Nephron (organoid): ENCODE measurements around the gene LARP1.

Source experiments
- H3K27ac Mint-ChIP-seq, 3 experiments: 2 replicates each; pipeline ENCODE4 v1.8.0; 2020; ENCODE audit warnings: mixed read lengths in 3 of 3, mild to moderate bottlenecking in 2 of 3, moderate library complexity in 1 of 3
- H3K27me3 Mint-ChIP-seq: 2 replicates; pipeline ENCODE4 v1.8.0; 2021; ENCODE audit warnings: low read depth, mild to moderate bottlenecking, moderate library complexity, mixed read lengths
- H3K36me3 Mint-ChIP-seq: 2 replicates; pipeline ENCODE4 v1.8.0; 2020; ENCODE audit warnings: low read depth, mixed read lengths
- H3K4me1 Mint-ChIP-seq: 2 replicates; pipeline ENCODE4 v1.8.0; 2020; ENCODE audit warnings: mixed read lengths
- H3K4me3 Mint-ChIP-seq, 3 experiments: 2 replicates each; pipeline ENCODE4 v1.8.0; 2020; ENCODE audit warnings: mild to moderate bottlenecking in 3 of 3, mixed read lengths in 3 of 3, moderate library complexity in 2 of 3
- H3K9me3 Mint-ChIP-seq: 2 replicates; pipeline ENCODE4 v1.8.0; 2020; ENCODE audit warnings: mixed read lengths
- CTCF ChIP-seq, 3 experiments: fragments of 200-600 bp; sonication (generic); IDR thresholded peaks; one replicate each; pipeline ENCODE4 v1.5.0; 2021; ENCODE audit warnings: antibody characterized with exemption in 3 of 3; ENCODE audit not compliant: unreplicated experiment in 3 of 3

The LARP1 gene

GRCh38 chr5:154849264-154849785, 94.1 kb downstream of the LARP1 start:
- no peak for TF ChIP-seq CTCF (IDR thresholded peaks at IDR 0.05; ENCODE audit: unreplicated experiment in 3 of 3)
- peaks cover 28% of the 10 kb centered on the region for H3K4me1 Mint-ChIP-seq
- no peaks in the 10 kb centered on the region for H3K27me3 Mint-ChIP-seq
- H3K4me3 Mint-ChIP-seq = peak overlapping the region; percentile 84 to 90 (median 89)
- H3K9me3 Mint-ChIP-seq = no peaks in the 10 kb centered on the region
- peaks cover 4% of the 10 kb centered on the region for H3K36me3 Mint-ChIP-seq
- peak overlapping the region; percentile 91 to 96 (median 95) for H3K27ac Mint-ChIP-seq

GRCh38 chr5:154849791-154850201, 94.6 kb downstream of the LARP1 start:
- Mint-ChIP-seq H3K36me3 (peaks cover 4% of the 10 kb centered on the region), H3K9me3 (no peaks in the 10 kb centered on the region), H3K4me1 (peaks cover 28% of the 10 kb centered on the region), H3K27ac (peak overlapping the region; percentile 91 to 96 (median 95)), H3K27me3 (no peaks in the 10 kb centered on the region), H3K4me3 (peak overlapping the region; percentile 84 to 90 (median 89))
- no peak for TF ChIP-seq CTCF (IDR thresholded peaks at IDR 0.05; ENCODE audit: unreplicated experiment in 3 of 3)

GRCh38 chr5:154850255-154851062, 95.3 kb downstream of the LARP1 start, which contains the start of gene FAXDC2:
Gene FAXDC2 (minus strand): TSS chr5:154850603. CDS start chr5:154838178, 12,425 bp downstream.
- peak within 1 kb of the TSS; percentile 84 to 90 (median 89) for H3K4me3 Mint-ChIP-seq
- no peak for TF ChIP-seq CTCF (IDR thresholded peaks at IDR 0.05; ENCODE audit: unreplicated experiment in 3 of 3)
- peaks cover 28% of the 10 kb centered on the region for H3K4me1 Mint-ChIP-seq
- peak within 1 kb of the TSS; percentile 91 to 96 (median 95) for H3K27ac Mint-ChIP-seq
- no peaks in the 10 kb centered on the region for H3K27me3 Mint-ChIP-seq
- no peaks in the 10 kb centered on the region for H3K9me3 Mint-ChIP-seq
- peaks cover 4% of the 10 kb centered on the region for H3K36me3 Mint-ChIP-seq

GRCh38 chr5:154851351-154851750, 96.2 kb downstream of the LARP1 start:
- H3K9me3 Mint-ChIP-seq = no peaks in the 10 kb centered on the region
- no peak for TF ChIP-seq CTCF (IDR thresholded peaks at IDR 0.05; ENCODE audit: unreplicated experiment in 3 of 3)
- H3K27ac Mint-ChIP-seq = peak overlapping the region; percentile 91 to 96 (median 95)
- no peaks in the 10 kb centered on the region for H3K36me3 Mint-ChIP-seq
- H3K27me3 Mint-ChIP-seq = no peaks in the 10 kb centered on the region
- peak overlapping the region; percentile 84 to 90 (median 89) for H3K4me3 Mint-ChIP-seq
- peaks cover 24% of the 10 kb centered on the region for H3K4me1 Mint-ChIP-seq

GRCh38 chr5:154857530-154858296, 102.5 kb downstream of the LARP1 start:
- Mint-ChIP-seq H3K9me3 (no peaks in the 10 kb centered on the region), H3K27me3 (no peaks in the 10 kb centered on the region), H3K4me3 (peak overlapping the region; percentile 88 to 98 (median 96)), H3K36me3 (peaks cover 9% of the 10 kb centered on the region), H3K4me1 (peaks cover 30% of the 10 kb centered on the region), H3K27ac (peak overlapping the region; percentile 99 to 100 (median 100))
- peak in 1 of 3 experiments; percentile 15 for TF ChIP-seq CTCF (IDR thresholded peaks at IDR 0.05; ENCODE audit: unreplicated experiment in 3 of 3)
